GM18511 (cell line): Measurements from ENCODE around the gene VIL1.

Experiments used
- ATAC-seq: cut with Tn5 transposase; IDR thresholded peaks from one replicate; pipeline ENCODE4 v1.9.1; 2021; ENCODE audit warnings: mild to moderate bottlenecking, moderate library complexity; ENCODE audit not compliant: unreplicated experiment

The VIL1 gene

DNA sequence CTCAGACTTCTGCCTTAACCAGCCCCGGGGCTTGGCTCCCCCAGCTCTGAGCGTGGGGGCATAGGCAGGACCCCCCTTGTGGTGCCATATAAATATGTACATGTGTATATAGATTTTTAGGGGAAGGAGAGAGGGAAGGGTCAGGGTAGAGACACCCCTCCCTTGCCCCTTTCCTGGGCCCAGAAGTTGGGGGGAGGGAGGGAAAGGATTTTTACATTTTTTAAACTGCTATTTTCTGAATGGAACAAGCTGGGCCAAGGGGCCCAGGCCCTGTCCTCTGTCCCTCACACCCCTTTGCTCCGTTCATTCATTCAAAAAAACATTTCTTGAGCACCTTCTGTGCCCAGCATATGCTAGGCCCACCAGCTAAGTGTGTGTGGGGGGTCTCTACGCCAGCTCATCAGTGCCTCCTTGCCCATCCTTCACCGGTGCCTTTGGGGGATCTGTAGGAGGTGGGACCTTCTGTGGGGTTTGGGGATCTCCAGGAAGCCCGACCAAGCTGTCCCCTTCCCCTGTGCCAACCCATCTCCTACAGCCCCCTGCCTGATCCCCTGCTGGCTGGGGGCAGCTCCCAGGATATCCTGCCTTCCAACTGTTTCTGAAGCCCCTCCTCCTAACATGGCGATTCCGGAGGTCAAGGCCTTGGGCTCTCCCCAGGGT lies 13.7 kb upstream of the VIL1 start:
- no peak for ATAC-seq

DNA sequence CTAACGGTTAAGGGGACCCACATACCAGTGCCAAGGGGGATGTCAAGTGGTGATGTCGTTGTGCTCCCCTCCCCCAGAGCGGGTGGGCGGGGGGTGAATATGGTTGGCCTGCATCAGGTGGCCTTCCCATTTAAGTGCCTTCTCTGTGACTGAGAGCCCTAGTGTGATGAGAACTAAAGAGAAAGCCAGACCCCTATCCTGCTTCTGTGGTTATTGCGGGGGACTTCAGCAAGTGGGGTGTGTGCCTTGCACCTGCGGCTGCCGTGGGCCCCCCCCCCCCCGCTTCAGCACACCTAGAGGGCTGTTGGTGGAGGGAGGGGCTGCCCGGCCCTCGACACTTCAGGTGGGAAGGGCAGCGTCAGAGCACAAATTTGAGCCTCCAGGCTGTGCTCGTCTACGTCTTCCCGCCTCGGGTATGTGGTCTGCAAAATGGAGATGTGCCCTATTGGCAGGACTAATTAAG lies 13.1 kb upstream of the VIL1 start:
- peak; percentile 31 for ATAC-seq

GRCh38 chr2:218406209-218406948 lies 12.5 kb upstream of the VIL1 start:
- peak; percentile 80 for ATAC-seq

DNA sequence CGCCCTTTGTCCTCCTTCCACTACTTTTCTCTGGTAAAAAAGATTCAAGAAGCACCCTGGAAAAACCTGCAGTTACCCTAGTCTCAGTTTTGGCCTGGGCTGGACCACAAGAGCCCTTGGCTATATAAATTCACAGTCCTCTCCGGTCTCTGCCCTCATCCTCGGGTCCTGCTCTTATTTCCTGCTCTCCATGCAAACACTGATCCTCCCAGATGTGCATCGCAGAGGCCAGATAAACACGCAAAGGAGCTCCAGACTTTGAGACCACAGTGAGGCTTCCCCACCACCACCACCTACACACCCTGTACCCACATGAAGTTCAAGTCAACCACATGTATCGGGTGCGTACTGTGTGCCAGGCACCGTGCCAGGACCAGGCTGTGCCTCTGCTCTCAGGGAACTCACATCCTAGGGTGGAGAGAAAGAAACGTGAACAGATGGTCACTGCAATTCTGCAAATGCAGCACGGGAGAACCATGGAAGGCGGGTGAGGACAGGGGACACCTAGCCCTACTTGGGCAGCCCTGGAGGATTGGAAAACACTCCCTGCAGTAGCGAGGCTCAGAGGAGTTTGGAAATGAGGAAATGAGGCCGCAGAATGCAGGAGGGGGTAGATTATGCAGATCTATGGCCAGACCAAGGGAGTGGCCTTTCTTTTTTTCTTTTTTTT lies 11.8 kb upstream of the VIL1 start:
- ATAC-seq = peak; percentile 9

GRCh38 chr2:218407717-218408116 lies 11.2 kb upstream of the VIL1 start:
- no peak for ATAC-seq

DNA sequence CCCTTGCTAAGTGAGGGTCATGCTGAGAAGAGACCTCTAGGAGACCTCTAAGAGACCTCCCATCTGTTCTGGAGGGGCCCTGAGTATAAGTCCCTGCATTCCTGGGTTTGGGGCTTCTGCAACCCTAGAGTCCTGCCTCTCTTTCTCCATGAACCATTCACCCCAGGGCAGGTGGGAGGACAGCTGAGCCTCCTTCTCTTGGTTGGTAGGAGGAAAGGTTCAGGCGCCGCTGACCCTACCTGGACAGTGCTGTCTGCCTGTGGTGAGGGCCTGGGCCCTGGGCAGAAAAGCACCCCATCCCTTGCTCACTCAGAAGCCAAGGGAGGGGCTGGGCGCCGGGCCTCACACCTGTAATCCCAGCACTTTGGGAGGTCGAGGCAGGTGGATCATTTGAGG lies 604 bp upstream of the VIL1 start:
- no peak for ATAC-seq

DNA sequence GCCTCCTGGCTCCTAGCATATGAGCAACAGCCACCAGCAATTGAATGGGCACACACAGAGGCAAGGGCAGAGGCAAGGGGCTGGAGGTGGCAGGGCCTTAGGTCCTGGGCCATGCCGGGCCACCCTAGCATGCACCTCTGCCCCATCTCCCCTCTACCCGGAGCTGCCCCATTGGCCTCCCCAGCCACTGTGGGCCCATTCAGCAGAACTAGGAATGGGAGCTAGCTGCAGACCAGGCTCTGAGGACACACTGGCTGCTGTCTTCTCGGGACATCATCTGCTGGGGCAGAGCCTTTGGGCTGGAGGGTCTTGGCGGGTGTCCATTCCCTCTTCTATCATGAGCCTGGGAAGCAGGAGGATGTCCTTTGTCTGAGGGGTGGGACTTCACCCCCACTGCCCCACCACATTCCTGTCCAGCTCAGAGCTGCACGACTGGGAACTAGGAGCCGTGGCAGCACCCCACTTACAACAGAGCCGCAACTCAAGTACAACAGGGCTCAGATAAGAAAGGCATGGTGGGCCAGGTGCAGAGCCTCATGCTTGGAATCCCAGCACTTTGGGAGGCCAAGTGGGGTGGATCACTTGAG lies 800 bp downstream of the VIL1 start:
- no peak for ATAC-seq

GRCh38 chr2:218421027-218421426 lies 2.1 kb downstream of the VIL1 start:
- no peak for ATAC-seq

DNA sequence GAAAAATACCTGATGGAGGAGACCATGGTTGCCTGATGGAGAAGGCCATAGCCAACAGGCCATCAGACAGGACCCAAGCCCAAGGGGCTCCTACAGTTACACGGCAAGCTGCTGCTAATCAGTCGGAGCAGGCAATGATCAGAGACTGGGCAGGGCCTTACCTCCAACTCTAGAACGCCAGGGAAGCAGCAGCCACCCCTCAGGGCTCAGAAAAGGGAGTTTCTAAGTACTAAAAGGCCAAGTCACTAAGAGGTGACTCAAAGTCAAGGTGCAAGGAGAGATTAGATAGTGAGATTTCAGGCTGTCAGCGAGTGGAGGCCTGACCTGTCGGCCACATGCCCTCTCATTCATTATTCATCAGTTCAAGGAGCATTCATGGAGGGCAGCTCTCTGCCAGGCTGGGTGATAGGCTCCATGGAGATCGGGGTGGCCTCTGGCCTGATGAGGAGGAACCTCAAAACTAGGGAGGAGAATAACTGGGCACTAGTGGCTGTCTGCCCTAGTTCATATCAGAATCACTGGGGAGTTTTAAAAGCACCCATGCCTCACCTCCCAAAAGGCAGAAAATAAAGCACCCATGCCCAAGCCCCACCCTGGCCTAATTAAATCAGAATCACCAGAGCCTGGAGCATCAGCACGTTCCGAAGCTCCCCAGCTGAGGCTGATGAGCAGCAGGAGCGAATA lies 3.6 kb downstream of the VIL1 start:
- no peak for ATAC-seq

- no peak for ATAC-seq
These were observed 4.7 kb downstream of the VIL1 start for GRCh38 chr2:218423584-218423983.

DNA sequence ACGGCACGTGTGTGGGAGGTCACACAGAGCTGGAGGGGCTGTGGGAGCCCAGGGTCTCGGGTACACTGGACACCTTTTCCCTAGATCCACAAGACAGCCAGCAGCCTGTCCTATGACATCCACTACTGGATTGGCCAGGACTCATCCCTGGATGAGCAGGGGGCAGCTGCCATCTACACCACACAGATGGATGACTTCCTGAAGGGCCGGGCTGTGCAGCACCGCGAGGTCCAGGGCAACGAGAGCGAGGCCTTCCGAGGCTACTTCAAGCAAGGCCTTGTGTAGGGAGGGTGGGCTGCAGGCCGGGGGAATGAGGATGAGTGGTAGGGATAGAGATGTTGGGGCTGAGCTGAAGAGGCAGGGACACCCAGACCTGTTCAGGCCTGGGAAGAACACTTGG lies 6.6 kb downstream of the VIL1 start:
- no peak for ATAC-seq

DNA sequence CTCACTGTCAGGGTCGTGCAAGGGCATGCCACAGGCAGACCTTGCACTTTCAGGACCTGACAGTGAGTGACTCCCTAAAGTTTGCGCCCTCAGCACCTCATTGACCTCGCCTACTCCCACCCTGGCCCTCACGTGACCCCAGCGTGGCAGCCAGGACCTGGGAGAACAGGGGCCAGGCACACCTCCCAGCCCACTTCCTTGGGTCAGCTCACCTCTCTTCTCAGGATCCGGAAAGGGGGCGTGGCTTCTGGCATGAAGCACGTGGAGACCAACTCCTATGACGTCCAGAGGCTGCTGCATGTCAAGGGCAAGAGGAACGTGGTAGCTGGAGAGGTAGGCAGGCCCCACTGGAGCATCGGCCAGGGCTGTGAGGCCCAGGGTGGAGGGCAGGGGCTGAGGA lies 8.8 kb downstream of the VIL1 start:
- no peak for ATAC-seq

- no peak for ATAC-seq
These were observed 10.1 kb downstream of the VIL1 start for GRCh38 chr2:218428846-218429558.

DNA sequence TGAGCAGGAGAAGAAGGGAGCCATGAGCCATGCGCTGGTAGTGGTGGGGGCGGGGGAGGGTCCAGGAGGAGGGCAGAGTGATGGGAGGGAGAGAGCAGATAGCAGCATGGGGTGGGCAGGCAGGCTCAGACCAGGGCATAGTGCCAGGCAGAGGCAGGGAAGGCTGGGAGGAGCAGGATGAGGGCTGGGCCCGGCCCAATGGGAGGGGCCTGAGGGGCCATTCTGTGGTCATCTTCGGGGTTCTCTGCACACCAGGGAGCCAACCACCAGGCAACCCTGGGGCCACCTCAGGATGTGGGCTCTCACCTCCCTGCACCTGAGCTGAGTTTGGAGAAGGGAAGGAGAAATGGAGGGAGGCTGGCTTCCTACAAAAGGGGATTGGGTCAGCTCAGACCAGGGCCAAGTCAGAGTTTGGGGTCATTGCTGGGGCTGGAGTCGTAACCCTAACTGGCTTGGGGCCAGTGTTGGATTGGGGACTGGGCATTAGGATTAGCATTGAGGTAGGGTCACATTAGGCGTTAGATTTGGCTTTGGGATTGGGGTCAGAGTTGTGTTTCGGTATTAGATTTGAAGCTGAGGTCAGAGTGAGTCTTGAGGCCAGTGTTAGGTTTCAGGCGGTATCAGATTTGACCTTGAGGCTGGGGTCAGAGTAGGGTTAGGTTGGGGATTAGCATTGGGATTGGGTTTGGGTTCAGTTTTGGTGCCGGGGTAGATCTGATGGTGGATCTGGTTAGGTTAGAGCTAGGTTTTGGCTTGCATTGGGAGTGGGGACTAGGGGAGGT lies 11.2 kb downstream of the VIL1 start:
- no peak for ATAC-seq

DNA sequence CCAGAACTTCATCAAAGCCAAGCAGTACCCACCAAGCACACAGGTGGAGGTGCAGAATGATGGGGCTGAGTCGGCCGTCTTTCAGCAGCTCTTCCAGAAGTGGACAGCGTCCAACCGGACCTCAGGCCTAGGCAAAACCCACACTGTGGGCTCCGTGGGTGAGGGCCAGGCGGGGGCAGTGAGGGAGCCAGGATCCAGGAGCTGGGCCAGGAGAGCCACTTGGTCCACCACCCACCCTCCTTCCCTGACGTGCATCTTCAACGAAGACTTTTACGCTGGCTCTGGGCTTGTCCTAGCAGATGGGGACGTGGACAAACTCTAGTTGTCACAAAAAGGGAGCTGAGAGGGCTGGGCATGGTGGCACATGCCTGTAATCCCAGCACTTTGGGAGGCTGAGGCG lies 11.8 kb downstream of the VIL1 start:
- ATAC-seq = no peak

GRCh38 chr2:218431878-218432277 lies 13.0 kb downstream of the VIL1 start:
- no peak for ATAC-seq

DNA sequence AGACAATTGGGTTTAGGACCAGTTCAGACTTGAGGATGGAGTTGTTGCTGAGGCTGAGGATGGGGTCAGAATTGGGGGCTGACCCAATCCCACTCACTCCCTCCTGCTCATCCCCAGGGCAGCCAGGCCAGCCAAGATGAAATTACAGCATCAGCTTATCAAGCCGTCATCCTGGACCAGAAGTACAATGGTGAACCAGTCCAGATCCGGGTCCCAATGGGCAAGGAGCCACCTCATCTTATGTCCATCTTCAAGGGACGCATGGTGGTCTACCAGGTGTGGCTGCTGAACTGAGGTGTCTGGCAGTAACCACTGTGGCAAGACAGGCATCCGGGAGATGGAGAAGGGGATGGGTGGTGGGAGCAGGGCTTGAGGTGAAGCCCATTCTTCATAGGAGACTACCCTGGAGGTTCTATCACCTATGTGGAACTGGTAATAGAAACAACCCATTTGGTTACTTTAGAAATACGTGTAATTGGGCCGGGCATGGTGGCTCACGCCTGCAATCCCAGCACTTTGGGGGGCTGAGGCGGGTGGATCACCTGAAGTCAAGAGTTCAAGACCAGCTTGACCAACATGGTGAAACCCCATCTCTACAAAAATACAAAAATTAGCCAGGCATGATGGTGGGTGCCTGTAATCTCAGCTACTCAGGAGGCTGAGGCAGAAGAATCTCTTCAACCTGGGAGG lies 13.9 kb downstream of the VIL1 start:
- ATAC-seq = no peak

GRCh38 chr2:218434456-218434855 lies 15.5 kb downstream of the VIL1 start:
- no peak for ATAC-seq
